Embryonic facial prominence (tissue), 1 donor: ENCODE measurements around the gene IVNS1ABP.
"Not testable (repeated sequence)": the region's sequence is repeated elsewhere in the genome, so short reads cannot be mapped to it uniquely, and the experiment has no call there.

ENCODE experiments used
- DNase-seq: peaks from one replicate; pipeline ENCODE4 v3.0.0-alpha.2; 2016; ENCODE audit errors: extremely low spot score

The IVNS1ABP gene

DNA sequence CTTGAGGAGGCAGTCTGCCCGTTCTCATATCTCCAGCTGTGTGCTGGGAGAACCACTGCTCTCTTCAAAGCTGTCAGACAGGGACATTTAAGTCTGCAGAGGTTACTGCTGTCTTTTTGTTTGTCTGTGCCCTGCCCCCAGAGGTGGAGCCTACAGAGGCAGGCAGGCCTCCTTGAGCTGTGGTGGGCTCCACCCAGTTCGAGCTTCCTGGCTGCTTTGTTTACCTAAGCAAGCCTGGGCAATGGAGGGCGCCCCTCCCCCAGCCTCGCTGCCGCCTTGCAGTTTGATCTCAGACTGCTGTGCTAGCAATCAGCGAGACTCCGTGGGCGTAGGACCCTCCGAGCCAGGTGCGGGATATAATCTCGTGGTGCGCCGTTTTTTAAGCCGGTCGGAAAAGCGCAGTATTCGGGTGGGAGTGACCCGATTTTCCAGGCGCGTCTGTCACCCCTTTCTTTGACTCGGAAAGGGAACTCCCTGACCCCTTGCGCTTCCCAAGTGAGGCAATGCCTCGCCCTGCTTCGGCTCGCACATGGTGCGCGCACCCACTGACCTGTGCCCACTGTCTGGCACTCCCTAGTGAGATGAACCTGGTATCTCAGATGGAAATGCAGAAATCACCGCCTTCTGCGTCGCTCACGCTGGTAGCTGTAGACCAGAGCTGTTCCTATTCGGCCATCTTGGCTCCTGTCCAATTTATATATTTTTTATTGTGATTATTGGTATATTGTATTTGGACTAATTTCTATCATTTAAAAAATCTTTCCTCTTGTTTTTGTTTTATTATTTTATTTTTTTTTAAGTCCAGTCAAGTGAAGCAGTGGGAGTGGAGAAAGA is 59.7 kb downstream of the IVNS1ABP start:
- DNase-seq, result not testable (repeated sequence)

- not testable (repeated sequence) for DNase-seq
Observed at GRCh38 chr1:185255595-185255994, 61.4 kb downstream of the IVNS1ABP start.

GRCh38 chr1:185252404-185252803 is 64.6 kb downstream of the IVNS1ABP start:
- DNase-seq, result not testable (repeated sequence)

GRCh38 chr1:185251928-185252327 is 65.1 kb downstream of the IVNS1ABP start:
- DNase-seq, result not testable (repeated sequence)

DNA sequence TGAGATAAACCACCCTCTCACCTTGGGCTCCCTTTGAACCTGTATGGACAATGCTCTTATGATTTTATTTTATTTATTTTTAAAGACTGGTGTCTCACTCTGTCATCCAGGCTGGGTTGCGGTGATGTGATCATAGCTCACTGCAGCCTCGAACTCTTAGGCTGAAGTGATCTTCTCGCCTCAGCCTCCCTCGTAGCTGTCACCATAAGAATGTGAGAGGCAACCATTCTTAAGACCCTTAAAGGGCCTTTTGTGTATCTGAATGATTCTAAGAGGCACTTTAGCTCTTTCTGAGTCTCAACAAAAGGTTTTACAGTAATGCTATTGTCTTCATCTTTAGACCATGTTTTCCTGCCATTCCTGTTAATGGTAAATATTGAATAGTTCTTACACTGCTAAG is 67.0 kb downstream of the IVNS1ABP start:
- no peak for DNase-seq

- DNase-seq, result no peak
Observed at GRCh38 chr1:185249563-185249962, 67.5 kb downstream of the IVNS1ABP start.
